CMK (cell line): ENCODE results near the gene CCDC146.
"Not testable (repeated sequence)": the region's sequence is repeated elsewhere in the genome, so short reads cannot be mapped to it uniquely, and the experiment has no call there.

Experiments used
- DNase-seq: peaks from one replicate; pipeline ENCODE4 v3.0.0-alpha.2; 2010; ENCODE audit warnings: low read depth

The CCDC146 gene

GRCh38 chr7:77199013-77199966 is 76.9 kb downstream of the CCDC146 start, which contains the start of gene FGL2:
TSS of gene FGL2 (minus strand) at chr7:77199819. CDS start at chr7:77199793, 26 bp downstream.
- no peak for DNase-seq

GRCh38 chr7:77200542-77200941 is 78.1 kb downstream of the CCDC146 start:
- DNase-seq = no peak

GRCh38 chr7:77202481-77202976 is 80.1 kb downstream of the CCDC146 start:
- no peak for DNase-seq

- DNase-seq = no peak
Measured at GRCh38 chr7:77205706-77206105, 83.3 kb downstream of the CCDC146 start.

GRCh38 chr7:77208416-77208815 is 86.0 kb downstream of the CCDC146 start:
- no peak for DNase-seq

GRCh38 chr7:77209479-77210139 is 87.2 kb downstream of the CCDC146 start:
- DNase-seq = no peak

- no peak for DNase-seq
Measured at GRCh38 chr7:77216181-77216845, 93.9 kb downstream of the CCDC146 start.

- DNase-seq = no peak
Measured at GRCh38 chr7:77217474-77218185, 95.2 kb downstream of the CCDC146 start.

- not testable (repeated sequence) for DNase-seq
Measured at GRCh38 chr7:77219701-77220331, 97.4 kb downstream of the CCDC146 start.

DNA sequence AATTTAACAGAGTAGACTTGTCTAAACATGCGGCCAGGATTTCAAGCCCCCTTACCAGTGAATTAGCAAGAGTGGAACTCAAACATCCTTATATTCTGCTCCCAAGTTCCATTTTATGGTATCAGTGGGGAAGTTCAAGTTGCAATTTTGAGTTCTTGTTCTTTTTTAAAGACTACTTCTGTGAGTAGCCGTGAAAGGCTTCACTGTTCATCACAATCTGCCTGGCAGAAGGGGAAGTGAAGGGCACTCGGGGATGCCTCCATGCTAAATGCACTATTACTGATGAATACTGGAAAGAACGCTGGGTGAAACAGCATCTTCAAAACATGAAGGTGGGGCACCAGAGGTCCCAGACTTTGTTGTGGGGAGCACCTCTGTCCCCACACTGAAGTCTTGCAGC is 99.7 kb downstream of the CCDC146 start:
- DNase-seq = no peak

- no peak for DNase-seq
Measured at GRCh38 chr7:77222819-77223218, 100.4 kb downstream of the CCDC146 start.

- no peak for DNase-seq
Measured at GRCh38 chr7:77223261-77223660, 100.8 kb downstream of the CCDC146 start.

DNA sequence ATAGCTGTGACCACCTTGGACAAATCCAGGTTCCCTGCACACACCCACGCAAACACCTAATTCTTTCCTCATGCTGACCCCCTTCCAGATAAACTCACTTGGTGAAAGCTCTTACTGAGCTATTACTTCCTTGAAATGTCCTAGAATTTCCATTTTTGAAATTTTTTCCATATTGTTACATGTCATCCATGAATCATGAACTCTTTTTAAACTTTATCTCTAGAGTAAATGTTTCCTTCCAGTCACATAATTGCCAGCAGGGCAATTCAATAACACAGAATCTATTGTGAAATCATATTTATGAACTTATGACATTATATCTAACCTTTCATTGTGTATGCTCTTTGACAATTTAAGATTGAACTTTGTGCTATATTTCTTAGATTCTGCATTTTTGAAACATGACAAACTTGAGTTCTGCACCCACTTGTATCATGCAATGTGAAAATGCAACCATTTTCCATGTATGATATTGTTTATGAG is 104.0 kb downstream of the CCDC146 start:
- no peak for DNase-seq

GRCh38 chr7:77228795-77229194 is 106.4 kb downstream of the CCDC146 start:
- DNase-seq = not testable (repeated sequence)

- no peak for DNase-seq
Measured at GRCh38 chr7:77232467-77232866, 110.1 kb downstream of the CCDC146 start.

DNA sequence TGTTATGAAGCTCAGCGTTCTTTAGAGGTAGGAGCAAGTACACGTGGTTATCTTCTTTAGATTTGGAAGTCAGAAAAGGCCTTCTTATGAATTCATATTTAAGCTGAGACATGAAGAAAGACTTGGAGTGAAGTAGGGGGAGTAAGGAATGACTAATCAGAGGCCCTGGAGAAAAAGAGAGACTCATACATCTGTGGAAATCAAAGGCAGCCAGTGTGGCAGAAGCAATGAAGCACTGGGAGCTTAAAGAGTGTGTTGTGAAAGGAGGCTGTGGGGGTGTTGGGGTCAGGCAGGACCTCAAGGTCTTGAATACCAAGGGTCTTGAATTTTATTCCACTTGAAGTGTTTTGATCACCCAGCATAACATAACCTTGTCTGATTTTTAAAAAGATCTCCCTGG is 112.9 kb downstream of the CCDC146 start:
- DNase-seq = no peak

DNA sequence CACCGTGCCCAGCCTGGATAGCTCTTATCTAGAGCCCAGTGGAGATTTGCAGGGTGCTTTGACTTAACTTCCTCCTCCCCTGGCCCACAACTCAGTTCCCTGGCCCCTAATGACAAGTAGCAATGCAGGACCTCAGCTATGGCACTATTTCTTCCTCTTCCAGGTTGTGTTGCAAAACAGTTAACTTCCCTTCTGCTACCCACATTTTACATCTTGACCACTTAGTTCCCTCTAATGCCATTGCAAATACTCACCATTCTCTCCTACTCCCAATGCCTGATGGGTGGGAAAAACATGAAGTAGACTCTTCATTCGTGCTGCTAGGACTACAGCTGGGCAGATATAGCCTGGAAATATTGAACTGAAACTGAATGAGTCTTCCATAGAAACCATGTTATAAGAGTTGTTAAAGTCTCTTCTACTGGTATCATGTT is 116.3 kb downstream of the CCDC146 start:
- no peak for DNase-seq

DNA sequence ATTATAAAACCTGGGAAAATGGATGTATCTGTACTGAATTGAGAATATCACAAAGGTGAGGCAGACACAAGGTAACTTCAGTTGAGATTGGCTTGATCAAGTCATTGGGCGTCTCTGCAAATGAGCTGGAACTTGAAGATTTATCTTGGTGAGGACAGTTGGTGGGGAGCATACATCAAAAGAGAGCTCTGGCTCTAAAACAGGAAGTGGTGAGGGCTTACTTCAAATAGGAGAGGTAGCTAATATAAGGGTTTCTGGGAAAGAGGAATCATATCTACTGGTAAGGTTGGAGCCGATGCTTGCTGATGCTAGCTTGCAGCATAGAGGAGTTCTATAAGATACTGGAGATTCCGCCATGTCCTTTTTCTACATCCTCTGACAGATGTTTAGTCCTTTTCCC is 117.1 kb downstream of the CCDC146 start:
- DNase-seq = no peak

- DNase-seq = no peak
Measured at GRCh38 chr7:77242068-77242467, 119.7 kb downstream of the CCDC146 start.

DNA sequence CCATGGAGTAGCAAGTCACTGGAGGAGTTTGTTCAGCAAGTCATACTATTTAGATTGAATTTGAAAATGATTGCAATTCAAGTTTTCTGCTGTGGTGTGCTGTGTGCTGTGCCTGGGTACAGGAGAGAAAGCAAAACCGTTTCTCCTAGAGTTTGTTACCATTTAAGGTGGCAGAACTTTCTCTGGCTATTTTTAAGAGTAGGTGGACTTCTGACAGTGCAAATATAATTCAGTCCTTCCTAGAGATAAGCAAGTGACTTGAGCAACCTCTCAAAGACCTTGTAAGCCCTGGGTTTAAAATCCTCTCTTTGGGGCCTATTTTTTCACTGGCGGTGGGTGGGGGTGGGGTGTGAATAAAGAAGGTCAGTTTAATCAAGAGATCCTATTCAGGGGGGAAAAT is 120.1 kb downstream of the CCDC146 start:
- no peak for DNase-seq
